Stimulated activated CD8-positive, alpha-beta memory T cell treated with anti-CD3 and anti-CD28 coated beads, Interleukin-15, amount 100 ng/mL, for 24 hours (primary cell): Measurements from ENCODE around the gene GTF2A1.

Experiments
- DNase-seq: peaks from one replicate; pipeline ENCODE4 v3.0.0-alpha.2; 2020; ENCODE audit warnings: low read depth

GTF2A1 gene

GRCh38 chr14:81137316-81137715 lies 83.4 kb downstream of the GTF2A1 start:
- DNase-seq, result no peak

GRCh38 chr14:81133400-81133799 lies 87.4 kb downstream of the GTF2A1 start:
- no peak for DNase-seq

GRCh38 chr14:81132468-81132867 lies 88.3 kb downstream of the GTF2A1 start:
- DNase-seq, result no peak

GRCh38 chr14:81129242-81129641 lies 91.5 kb downstream of the GTF2A1 start:
- no peak for DNase-seq

- no peak for DNase-seq
Measured at GRCh38 chr14:81127785-81128184, 93.0 kb downstream of the GTF2A1 start.

- no peak for DNase-seq
Measured at GRCh38 chr14:81125536-81125935, 95.2 kb downstream of the GTF2A1 start.
